ENCODE measurements around the gene PEAK1.

PEAK1 gene

DNA sequence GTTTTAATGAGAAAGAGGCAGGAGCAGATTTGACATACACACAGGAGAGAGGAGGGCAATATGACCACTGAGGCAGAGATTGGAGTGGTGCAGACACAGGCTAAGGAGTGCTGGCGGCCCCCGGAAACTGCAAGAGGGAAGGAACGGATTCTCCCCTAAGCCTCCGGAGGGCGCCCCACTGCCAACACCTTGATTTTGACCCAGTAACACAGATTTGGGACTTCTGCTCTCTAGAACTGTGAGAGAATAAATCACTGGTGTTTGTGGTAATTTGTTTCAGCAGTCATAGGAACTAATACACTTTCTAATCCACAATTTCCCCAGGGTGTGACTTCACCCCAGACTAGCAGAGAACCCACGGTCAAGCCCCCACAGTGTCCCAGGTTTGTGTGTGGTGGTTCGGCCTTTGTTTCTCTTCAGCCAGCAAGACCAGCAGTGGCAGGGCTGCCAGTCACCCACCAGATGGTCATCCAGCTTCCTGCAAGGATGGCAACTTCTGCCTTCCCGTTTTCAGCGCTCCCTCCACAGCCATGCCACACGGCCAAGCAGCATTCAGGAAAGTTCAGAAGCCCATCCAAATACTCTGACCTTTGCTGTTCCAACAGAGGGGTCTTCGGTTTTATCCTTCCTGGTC lies 325.4 kb downstream of the PEAK1 start:
- TF ChIP-seq, protein P1, sequence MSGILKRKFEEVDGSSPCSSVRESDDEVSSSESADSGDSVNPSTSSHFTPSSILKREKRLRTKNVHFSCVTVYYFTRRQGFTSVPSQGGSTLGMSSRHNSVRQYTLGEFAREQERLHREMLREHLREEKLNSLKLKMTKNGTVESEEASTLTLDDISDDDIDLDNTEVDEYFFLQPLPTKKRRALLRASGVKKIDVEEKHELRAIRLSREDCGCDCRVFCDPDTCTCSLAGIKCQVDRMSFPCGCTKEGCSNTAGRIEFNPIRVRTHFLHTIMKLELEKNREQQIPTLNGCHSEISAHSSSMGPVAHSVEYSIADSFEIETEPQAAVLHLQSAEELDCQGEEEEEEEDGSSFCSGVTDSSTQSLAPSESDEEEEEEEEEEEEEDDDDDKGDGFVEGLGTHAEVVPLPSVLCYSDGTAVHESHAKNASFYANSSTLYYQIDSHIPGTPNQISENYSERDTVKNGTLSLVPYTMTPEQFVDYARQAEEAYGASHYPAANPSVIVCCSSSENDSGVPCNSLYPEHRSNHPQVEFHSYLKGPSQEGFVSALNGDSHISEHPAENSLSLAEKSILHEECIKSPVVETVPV (CRISPR knock-in tag; IDR thresholded peaks at IDR 0.05) = no peak
- TF ChIP-seq, protein P2, sequence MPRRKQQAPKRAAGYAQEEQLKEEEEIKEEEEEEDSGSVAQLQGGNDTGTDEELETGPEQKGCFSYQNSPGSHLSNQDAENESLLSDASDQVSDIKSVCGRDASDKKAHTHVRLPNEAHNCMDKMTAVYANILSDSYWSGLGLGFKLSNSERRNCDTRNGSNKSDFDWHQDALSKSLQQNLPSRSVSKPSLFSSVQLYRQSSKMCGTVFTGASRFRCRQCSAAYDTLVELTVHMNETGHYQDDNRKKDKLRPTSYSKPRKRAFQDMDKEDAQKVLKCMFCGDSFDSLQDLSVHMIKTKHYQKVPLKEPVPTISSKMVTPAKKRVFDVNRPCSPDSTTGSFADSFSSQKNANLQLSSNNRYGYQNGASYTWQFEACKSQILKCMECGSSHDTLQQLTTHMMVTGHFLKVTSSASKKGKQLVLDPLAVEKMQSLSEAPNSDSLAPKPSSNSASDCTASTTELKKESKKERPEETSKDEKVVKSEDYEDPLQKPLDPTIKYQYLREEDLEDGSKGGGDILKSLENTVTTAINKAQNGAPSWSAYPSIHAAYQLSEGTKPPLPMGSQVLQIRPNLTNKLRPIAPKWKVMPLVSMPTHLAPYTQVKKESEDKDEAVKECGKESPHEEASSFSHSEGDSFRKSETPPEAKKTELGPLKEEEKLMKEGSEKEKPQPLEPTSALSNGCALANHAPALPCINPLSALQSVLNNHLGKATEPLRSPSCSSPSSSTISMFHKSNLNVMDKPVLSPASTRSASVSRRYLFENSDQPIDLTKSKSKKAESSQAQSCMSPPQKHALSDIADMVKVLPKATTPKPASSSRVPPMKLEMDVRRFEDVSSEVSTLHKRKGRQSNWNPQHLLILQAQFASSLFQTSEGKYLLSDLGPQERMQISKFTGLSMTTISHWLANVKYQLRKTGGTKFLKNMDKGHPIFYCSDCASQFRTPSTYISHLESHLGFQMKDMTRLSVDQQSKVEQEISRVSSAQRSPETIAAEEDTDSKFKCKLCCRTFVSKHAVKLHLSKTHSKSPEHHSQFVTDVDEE (CRISPR knock-in tag; IDR thresholded peaks at IDR 0.05) = no peak
- TF ChIP-seq CREB5 (CRISPR knock-in tag; IDR thresholded peaks at IDR 0.05; ENCODE audit: low read depth) (no peak), ZNF70 (CRISPR knock-in tag; IDR thresholded peaks at IDR 0.05) (no peak), ISL1 (CRISPR knock-in tag; IDR thresholded peaks at IDR 0.05) (no peak)
- no peak for ATAC-seq

GRCh38 chr15:77093436-77093835 lies 326.5 kb downstream of the PEAK1 start:
- TF ChIP-seq SNAI2 (CRISPR knock-in tag; IDR thresholded peaks at IDR 0.05) = no peak
- TF ChIP-seq, protein P3, sequence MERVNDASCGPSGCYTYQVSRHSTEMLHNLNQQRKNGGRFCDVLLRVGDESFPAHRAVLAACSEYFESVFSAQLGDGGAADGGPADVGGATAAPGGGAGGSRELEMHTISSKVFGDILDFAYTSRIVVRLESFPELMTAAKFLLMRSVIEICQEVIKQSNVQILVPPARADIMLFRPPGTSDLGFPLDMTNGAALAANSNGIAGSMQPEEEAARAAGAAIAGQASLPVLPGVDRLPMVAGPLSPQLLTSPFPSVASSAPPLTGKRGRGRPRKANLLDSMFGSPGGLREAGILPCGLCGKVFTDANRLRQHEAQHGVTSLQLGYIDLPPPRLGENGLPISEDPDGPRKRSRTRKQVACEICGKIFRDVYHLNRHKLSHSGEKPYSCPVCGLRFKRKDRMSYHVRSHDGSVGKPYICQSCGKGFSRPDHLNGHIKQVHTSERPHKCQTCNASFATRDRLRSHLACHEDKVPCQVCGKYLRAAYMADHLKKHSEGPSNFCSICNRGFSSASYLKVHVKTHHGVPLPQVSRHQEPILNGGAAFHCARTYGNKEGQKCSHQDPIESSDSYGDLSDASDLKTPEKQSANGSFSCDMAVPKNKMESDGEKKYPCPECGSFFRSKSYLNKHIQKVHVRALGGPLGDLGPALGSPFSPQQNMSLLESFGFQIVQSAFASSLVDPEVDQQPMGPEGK (CRISPR knock-in tag; IDR thresholded peaks at IDR 0.05; ENCODE audit: borderline replicate concordance) = no peak
- TF ChIP-seq ZNF565 (CRISPR knock-in tag; conservative IDR thresholded peaks at IDR 0.05; ENCODE audit: low read depth) = no peak
- TF ChIP-seq ISL1 (CRISPR knock-in tag; IDR thresholded peaks at IDR 0.05) = no peak
- TF ChIP-seq, protein P2 (CRISPR knock-in tag; IDR thresholded peaks at IDR 0.05) = no peak
- ATAC-seq = no peak

GRCh38 chr15:77091097-77091496 lies 328.8 kb downstream of the PEAK1 start:
- no peak for ATAC-seq
- TF ChIP-seq ZFP3 (CRISPR knock-in tag; IDR thresholded peaks at IDR 0.05) (no peak), ZC3H10 (CRISPR knock-in tag; IDR thresholded peaks at IDR 0.05) (no peak), ZNF565 (CRISPR knock-in tag; conservative IDR thresholded peaks at IDR 0.05; ENCODE audit: low read depth) (no peak), ARNTL (CRISPR knock-in tag; IDR thresholded peaks at IDR 0.05; ENCODE audit: borderline replicate concordance, low read depth) (no peak), ESRRG (CRISPR knock-in tag; IDR thresholded peaks at IDR 0.05) (no peak), RARB (CRISPR knock-in tag; IDR thresholded peaks at IDR 0.05) (no peak), TOX (CRISPR knock-in tag; IDR thresholded peaks at IDR 0.05; ENCODE audit: borderline replicate concordance) (no peak), ISL1 (CRISPR knock-in tag; IDR thresholded peaks at IDR 0.05) (no peak), ZFP30 (CRISPR knock-in tag; IDR thresholded peaks at IDR 0.05) (no peak), OSR1 (CRISPR knock-in tag; IDR thresholded peaks at IDR 0.05) (no peak), TCF4 (CRISPR knock-in tag; IDR thresholded peaks at IDR 0.05; ENCODE audit: borderline replicate concordance) (no peak), ZNF8 (CRISPR knock-in tag; IDR thresholded peaks at IDR 0.05) (no peak), CSDC2 (CRISPR knock-in tag; IDR thresholded peaks at IDR 0.05) (no peak), BACH2 (CRISPR knock-in tag; IDR thresholded peaks at IDR 0.05; ENCODE audit: borderline replicate concordance) (no peak)
- TF ChIP-seq, protein P1 (CRISPR knock-in tag; IDR thresholded peaks at IDR 0.05) = no peak
- TF ChIP-seq, protein P3 (CRISPR knock-in tag; IDR thresholded peaks at IDR 0.05; ENCODE audit: borderline replicate concordance) = no peak
- TF ChIP-seq, protein P4, sequence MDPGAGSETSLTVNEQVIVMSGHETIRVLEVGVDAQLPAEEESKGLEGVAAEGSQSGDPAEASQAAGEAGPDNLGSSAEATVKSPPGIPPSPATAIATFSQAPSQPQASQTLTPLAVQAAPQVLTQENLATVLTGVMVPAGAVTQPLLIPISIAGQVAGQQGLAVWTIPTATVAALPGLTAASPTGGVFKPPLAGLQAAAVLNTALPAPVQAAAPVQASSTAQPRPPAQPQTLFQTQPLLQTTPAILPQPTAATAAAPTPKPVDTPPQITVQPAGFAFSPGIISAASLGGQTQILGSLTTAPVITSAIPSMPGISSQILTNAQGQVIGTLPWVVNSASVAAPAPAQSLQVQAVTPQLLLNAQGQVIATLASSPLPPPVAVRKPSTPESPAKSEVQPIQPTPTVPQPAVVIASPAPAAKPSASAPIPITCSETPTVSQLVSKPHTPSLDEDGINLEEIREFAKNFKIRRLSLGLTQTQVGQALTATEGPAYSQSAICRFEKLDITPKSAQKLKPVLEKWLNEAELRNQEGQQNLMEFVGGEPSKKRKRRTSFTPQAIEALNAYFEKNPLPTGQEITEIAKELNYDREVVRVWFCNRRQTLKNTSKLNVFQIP (CRISPR knock-in tag; IDR thresholded peaks at IDR 0.05; ENCODE audit: borderline replicate concordance, low read depth) = no peak

Data from SK-N-SH treated with all-trans-retinoic acid at 6 μM for 48 hours (cell line).